Suprapubic skin (tissue), 4 donors: ENCODE results near the gene DHRS7. TPM values are rescaled to one million over a fixed set of nuclear protein-coding genes. Genes with fewer than 3 reads are reported as not detected.

Experiments used
- DNase-seq, 2 donors: peaks; one replicate each; pipeline ENCODE4 v3.0.0-alpha.2; 2019; ENCODE audit warnings: low spot score in 2 of 2
- H3K27ac ChIP-seq: fragments of 200-600 bp; sonication (generic); one replicate; pipeline ENCODE4 v1.5.1; 2019
- H3K27me3 ChIP-seq: fragments of 200-600 bp; sonication (generic); one replicate; pipeline ENCODE4 v1.5.1; 2019
- H3K36me3 ChIP-seq: fragments of 200-600 bp; sonication (generic); one replicate; pipeline ENCODE4 v1.5.1; 2019
- H3K4me1 ChIP-seq: fragments of 200-600 bp; sonication (generic); one replicate; pipeline ENCODE4 v1.5.1; 2019
- H3K4me3 ChIP-seq: fragments of 200-600 bp; sonication (generic); one replicate; pipeline ENCODE4 v1.5.1; 2019; ENCODE audit warnings: mild to moderate bottlenecking
- H3K9me3 ChIP-seq: fragments of 200-600 bp; sonication (generic); one replicate; pipeline ENCODE4 v1.5.1; 2019
- CTCF ChIP-seq, 2 donors: fragments of 200-600 bp in 1 of 2; fragments of 450-650 bp in 1 of 2; sonication (generic) in 1 of 2; IDR thresholded peaks; one replicate each; pipeline ENCODE4 v1.5.1; 2016 to 2019; ENCODE audit warnings: antibody characterized with exemption in 2 of 2, mild to moderate bottlenecking in 1 of 2, moderate library complexity in 1 of 2
- EP300 ChIP-seq: sonication (generic); formaldehyde crosslinking; IDR thresholded peaks from one replicate; pipeline ENCODE4 v1.6.1; 2017; ENCODE audit warnings: antibody characterized with exemption
- POLR2A ChIP-seq, 2 donors: fragments of 450-650 bp; IDR thresholded peaks; one replicate each; pipeline ENCODE4 v1.6.1; 2017; ENCODE audit warnings: antibody characterized with exemption in 2 of 2, mild to moderate bottlenecking in 2 of 2, moderate library complexity in 2 of 2
- POLR2AphosphoS5 ChIP-seq, 3 donors: sonication (generic); formaldehyde crosslinking; IDR thresholded peaks; one replicate each; pipeline ENCODE4 v1.6.1; 2017; ENCODE audit warnings: antibody characterized with exemption in 3 of 3
- WGBS: methylation state at CpG from one replicate; pipeline ENCODE4 v1.1.5; 2018; 5-methylcytosine and 5-hydroxymethylcytosine counted together
- total RNA-seq, 4 donors: library from RNA; depleted of rRNA; stranded (reverse); fragments of >200 nt; gene quantifications; one replicate each; pipeline ENCODE4 v1.1.0, GENCODE V29; 2016

DHRS7 gene
- total RNA-seq, 4 donors from 2014 or later: 33.7 to 91.7 (median 39.8) TPM

- no peak for DNase-seq
- H3K36me3 ChIP-seq: no peaks in the 10 kb centered on the region
- H3K27ac ChIP-seq: no peak overlapping the region
- H3K4me1 ChIP-seq: no peaks in the 10 kb centered on the region
- H3K9me3 ChIP-seq: no peaks in the 10 kb centered on the region
- H3K4me3 ChIP-seq: no peak overlapping the region
- no peak for TF ChIP-seq EP300
- TF ChIP-seq POLR2AphosphoS5 (IDR thresholded peaks at IDR 0.05): no peak
- TF ChIP-seq CTCF (IDR thresholded peaks at IDR 0.05): no peak
- TF ChIP-seq POLR2A (IDR thresholded peaks at IDR 0.05): no peak
- 80% methylated on average over 1 of the region's 1 CpG for WGBS
- H3K27me3 ChIP-seq: no peaks in the 10 kb centered on the region
These were observed 45.5 kb upstream of the DHRS7 start for GRCh38 chr14:60210703-60211102.

- WGBS: 84% methylated on average over 6 of the region's 6 CpGs
- no peak for DNase-seq
- no peak for TF ChIP-seq POLR2A (IDR thresholded peaks at IDR 0.05)
- TF ChIP-seq EP300: no peak
- TF ChIP-seq CTCF (IDR thresholded peaks at IDR 0.05): no peak
- TF ChIP-seq POLR2AphosphoS5 (IDR thresholded peaks at IDR 0.05): no peak
- Histone ChIP-seq H3K4me1 (peaks cover 11% of the 10 kb centered on the region), H3K4me3 (no peak overlapping the region), H3K9me3 (no peaks in the 10 kb centered on the region), H3K27ac (no peak overlapping the region), H3K27me3 (no peaks in the 10 kb centered on the region), H3K36me3 (no peaks in the 10 kb centered on the region)
These were observed 41.8 kb upstream of the DHRS7 start for GRCh38 chr14:60206837-60207533.

DNA sequence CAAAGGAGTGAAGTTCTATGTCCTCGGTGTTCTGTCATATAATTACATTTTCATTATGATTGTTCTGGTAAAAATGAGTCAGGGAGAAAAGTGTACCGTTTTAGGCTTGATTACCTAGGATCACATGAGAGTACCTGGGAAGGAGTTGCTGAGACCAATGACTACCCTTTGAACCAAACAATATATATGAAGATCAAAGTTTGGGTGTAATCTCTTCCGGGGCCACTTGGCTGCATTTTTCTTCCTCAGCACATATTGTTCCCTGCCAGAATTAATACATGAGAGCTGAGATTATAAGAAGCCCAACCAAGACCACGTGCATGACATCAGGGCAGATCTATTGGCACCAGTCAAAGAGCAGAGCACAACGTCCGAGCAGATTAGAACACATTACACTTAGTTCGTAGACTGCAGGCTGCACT, 41.1 kb upstream of the DHRS7 start:
- Histone ChIP-seq H3K27ac (no peak overlapping the region), H3K27me3 (no peaks in the 10 kb centered on the region), H3K4me1 (peaks cover 11% of the 10 kb centered on the region), H3K36me3 (no peaks in the 10 kb centered on the region), H3K9me3 (no peaks in the 10 kb centered on the region), H3K4me3 (no peak overlapping the region)
- TF ChIP-seq CTCF (IDR thresholded peaks at IDR 0.05) (no peak), POLR2AphosphoS5 (IDR thresholded peaks at IDR 0.05) (no peak), POLR2A (IDR thresholded peaks at IDR 0.05) (no peak), EP300 (no peak)
- 79% methylated on average over 7 of the region's 7 CpGs for WGBS
- no peak for DNase-seq

DNA sequence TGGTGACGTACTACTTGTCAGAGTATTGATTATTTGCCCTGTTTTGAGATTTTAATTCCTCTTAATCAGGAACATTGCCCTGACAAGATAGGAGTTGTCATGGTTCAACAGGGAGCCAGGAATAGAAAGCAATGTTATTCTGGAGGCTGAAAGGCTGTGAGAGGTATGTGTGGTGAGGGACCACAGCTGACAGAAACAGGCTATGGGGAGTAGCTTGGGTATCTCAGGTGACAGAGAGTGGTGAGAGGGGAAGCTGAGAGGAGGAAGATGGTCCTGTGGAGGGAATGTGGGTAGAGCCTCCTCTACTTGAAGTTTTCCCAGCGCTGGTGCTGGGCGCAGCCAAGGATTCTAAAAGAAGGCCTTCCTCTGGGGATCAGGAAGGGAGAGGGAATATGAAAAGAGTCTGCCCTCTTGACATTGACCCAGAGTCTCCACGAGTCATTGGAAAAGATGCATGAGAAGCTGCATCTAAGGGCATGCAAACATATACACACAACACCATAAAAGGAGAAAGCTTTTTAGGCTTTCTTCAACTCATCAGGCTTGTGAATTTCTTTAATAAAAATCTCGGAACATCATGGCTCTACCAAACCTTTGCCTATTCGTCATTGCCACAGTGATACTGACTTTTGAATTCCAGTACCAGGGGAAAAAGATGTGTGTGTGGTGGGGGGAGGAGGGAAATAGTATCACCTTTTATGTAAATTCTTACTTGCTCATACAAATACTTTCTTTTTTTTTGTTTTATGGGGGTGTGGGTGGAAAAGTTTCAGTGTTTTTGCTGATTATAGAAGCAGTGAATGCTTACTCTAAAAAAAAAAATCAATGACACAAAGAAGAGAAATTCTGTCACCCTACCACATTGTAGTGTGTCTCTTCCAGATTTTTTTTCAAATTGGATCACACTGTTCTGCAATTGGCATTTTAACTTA, 39.9 kb upstream of the DHRS7 start:
- H3K4me3 ChIP-seq: no peak overlapping the region
- peaks cover 11% of the 10 kb centered on the region for H3K4me1 ChIP-seq
- no peak for TF ChIP-seq POLR2AphosphoS5 (IDR thresholded peaks at IDR 0.05)
- no peak for TF ChIP-seq EP300
- no peak for TF ChIP-seq POLR2A (IDR thresholded peaks at IDR 0.05)
- no peak for TF ChIP-seq CTCF (IDR thresholded peaks at IDR 0.05)
- no peaks in the 10 kb centered on the region for H3K36me3 ChIP-seq
- H3K27me3 ChIP-seq: no peaks in the 10 kb centered on the region
- H3K9me3 ChIP-seq: no peaks in the 10 kb centered on the region
- no peak overlapping the region for H3K27ac ChIP-seq
- 65% methylated on average over 6 of the region's 6 CpGs for WGBS
- DNase-seq: no peak
